Activated CD4-positive, alpha-beta T cell treated with anti-CD3 and anti-CD28 coated beads, Interleukin-2, amount 50 U/mL, for 1 hour (primary cell): ENCODE results near the gene SEC14L1.
"Not testable (repeated sequence)": the region's sequence is repeated elsewhere in the genome, so short reads cannot be mapped to it uniquely, and the experiment has no call there.

Experiments
- DNase-seq: peaks from one replicate; pipeline ENCODE4 v3.0.0-alpha.2; 2020

Gene SEC14L1

DNA sequence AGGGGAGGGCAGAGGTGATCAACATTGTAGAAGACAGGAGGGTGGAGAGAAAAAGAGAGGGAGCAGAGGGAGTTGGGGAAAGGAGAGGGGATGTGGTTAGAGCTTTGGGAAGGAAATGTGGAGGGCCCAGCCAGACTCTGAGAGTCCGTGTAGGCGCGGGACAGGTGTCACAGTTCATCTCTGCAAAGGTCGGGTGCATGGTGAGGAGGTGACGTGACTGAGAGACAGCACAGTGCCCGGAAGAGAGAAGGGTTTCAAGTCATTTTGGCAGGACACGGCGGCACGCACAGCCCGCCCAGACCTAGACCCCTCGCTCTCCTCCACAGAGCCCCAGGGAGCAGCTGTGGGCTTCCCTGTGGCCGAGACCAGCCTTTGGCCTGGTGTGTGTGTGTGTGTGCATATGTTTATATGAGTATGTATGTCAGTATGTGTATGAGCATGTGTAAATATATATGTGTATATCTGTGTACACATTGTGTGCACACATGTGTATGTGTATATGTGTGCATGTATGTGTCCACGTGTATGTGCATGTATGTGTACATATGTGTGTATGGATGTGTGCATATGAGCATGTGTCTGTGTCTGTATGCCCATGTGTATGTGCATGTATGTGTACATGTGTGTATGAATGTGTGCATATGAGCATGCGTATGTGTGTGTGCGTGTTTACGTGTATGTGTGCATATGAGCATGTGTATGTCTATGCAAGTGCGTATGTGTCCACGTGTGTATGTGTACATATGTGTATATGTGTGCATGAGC, 104.6 kb downstream of the SEC14L1 start:
- DNase-seq, result no peak

- no peak for DNase-seq
These were observed 105.6 kb downstream of the SEC14L1 start for GRCh38 chr17:77246110-77247047.

- DNase-seq, result peak; percentile 91
These were observed 106.3 kb downstream of the SEC14L1 start for GRCh38 chr17:77247048-77247541.

- no peak for DNase-seq
These were observed 106.8 kb downstream of the SEC14L1 start for GRCh38 chr17:77247609-77248008.

DNA sequence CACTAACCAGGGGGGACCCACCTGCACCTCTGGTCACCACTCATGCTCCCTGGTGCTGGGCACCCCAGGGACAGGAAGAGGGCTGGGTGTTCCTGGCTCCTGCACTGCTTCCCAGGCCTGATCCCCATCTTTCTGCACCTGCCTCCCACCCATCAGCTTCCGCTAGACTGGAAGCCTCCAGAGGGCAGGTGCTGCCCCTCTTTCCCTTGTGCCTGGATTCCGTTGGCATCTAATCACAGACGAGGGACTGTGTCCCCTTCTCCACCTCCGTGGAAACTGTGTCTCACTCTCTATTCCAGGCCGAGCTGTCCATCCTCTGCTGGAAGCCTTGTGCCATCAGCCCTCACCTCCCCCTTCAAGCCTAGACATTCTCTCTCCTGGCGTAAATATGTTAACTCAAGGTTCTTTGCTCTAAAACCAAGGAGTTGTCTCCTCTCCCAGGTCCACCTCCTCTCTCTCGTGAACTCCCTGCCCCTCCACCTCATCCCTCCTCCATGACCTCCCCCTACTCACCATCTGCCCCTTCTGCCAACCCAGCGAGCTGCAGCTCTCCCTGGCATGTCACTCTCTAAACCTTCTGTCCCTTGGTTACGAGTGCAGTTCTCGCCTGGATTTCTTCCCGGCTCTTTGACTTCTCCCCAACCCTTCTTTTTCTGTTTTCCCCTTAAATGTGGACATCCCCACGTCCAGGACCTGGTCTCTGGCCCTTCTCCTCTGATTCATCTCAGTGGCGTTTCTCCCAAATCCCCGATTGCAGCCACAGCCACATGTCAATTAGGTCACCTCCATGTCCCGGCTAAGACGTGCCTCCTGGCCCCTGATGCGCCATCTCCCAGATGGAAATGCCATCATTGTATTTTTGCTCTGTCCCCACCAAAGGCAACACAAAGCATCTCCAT, 107.7 kb downstream of the SEC14L1 start:
- DNase-seq, result no peak

DNA sequence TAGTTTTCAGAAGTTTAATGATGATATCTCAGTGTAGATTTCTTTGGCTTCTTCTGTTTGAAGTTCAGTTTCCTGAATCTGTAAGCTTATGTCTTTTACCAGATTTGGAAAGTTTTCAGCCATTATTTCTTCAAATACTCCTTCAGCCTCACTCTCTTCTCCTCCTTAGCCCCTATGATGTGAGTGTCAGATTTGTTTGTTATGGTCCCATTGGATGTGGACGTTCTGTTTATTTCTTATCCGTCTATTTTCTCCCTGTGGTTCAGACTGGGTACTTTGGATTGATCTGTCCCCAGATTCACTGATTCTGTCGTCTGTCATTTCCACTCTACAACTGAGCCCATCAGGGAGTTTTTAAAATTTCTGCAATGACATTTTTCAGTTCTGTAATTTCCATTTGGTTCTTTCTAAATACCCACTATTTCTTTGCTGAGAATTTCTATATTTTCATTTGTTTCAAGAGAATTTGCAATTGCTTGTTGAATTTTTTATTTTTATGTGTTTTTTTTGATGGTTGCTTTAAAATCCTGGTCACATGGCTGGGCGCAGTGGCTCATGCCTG, 110.9 kb downstream of the SEC14L1 start:
- DNase-seq, result no peak

GRCh38 chr17:77252306-77252705, 111.5 kb downstream of the SEC14L1 start:
- DNase-seq, result not testable (repeated sequence)

DNA sequence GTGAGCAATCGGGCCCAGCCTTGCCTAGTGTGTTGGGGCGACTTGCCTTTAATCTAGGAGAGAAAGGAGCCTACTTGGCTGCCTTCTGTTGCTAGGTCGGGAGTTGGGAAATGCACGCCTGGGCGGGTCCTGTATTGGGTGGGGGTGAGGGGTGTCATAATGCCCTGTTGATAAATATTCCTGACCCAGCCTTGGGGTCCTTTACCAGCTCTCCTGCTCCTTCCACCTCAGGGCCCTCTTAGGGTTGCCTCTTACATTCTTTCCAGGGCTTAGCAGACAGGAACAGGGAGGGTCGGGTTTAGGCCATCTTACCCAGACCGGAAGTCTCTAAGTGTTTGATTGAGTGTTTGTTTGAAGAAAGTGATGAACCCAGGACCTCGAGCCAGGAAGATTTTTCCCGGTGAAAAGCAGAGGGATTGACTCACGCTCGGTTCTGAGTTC, 112.9 kb downstream of the SEC14L1 start:
- DNase-seq, result no peak

GRCh38 chr17:77254951-77255825, 114.4 kb downstream of the SEC14L1 start:
- DNase-seq, result no peak

DNA sequence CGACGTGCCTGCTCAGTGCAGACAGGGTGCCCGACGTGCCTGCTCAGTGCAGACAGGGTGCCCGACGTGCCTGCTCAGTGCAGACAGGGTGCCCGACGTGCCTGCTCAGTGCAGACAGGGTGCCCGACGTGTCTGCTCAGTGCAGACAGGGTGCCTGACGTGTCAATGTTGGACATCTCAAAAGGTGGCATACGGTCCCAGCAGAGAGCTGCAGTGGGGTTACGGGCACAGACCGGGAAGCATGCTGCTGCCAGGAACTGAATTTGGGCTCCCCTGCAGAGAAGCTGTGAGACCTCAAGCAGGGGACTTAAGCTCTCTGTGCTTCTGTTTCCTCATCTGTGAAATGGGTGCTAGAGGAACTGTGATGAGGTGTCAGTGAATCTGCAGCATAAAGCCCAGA, 115.2 kb downstream of the SEC14L1 start:
- DNase-seq, result not testable (repeated sequence)

- no peak for DNase-seq
These were observed 115.9 kb downstream of the SEC14L1 start for GRCh38 chr17:77256710-77257109.

DNA sequence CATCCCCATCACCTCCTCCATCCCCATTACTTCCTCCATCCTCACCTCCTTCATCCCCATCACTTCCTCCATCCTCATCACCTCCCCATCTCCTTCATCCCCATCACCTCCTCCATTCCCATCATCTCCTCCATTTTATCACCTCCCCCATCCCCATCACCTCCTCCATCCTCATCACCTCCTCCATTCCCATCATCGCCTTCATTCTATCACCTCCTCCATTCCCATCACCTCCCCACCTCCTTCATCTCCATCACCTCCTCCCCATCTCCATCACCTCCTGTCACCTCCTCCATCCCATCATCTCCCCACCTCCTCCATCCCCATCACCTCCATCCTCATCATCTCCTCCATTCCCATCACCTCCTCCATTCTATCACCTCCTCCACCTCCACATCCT, 116.4 kb downstream of the SEC14L1 start:
- DNase-seq, result no peak

GRCh38 chr17:77257596-77258458, 117.1 kb downstream of the SEC14L1 start:
- DNase-seq, result no peak

- DNase-seq, result no peak
These were observed 117.9 kb downstream of the SEC14L1 start for GRCh38 chr17:77258638-77259037.

GRCh38 chr17:77264617-77265230, 124.0 kb downstream of the SEC14L1 start:
- no peak for DNase-seq

- DNase-seq, result no peak
These were observed 125.4 kb downstream of the SEC14L1 start for GRCh38 chr17:77266213-77266612.
